ENCODE data around the gene ENTPD8. TPM values are rescaled to one million over a fixed set of nuclear protein-coding genes. Genes with fewer than 3 reads are reported as not detected.

Gene ENTPD8
- total RNA-seq, 1 donor from 2014 or later = 0.21 TPM

DNA sequence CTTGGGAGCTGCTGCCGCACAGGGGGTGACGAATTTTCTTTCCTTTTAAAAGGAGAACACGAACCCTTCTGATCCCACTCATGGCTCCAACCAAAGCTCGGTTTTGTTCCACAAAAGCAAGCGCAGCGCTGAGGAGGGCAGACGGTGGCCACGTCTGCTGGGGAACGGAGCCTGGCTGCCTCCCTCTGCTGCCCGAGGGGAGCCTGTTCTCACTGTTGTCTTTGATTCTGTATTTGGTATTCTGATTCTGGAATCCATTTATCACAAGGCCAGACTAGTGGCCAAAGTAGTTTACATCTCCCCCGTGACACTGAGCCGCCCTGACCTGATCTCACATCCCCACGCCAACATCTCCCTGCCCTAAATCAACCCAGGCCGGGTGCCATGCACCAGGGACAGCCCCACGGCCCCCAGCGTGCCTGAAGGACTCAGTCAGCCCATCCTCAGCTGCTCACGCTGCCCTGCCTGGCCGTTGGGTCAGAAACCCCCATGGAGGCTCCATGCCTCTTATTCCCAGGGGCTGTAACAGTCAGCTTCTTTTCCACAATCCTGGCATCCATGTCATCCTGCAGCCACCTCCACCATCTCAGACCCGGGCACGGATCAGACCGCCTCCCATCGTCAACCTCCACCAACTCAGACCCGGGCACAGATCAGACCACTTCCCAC is 24.7 kb upstream of the ENTPD8 start:
- TF ChIP-seq, protein P1, sequence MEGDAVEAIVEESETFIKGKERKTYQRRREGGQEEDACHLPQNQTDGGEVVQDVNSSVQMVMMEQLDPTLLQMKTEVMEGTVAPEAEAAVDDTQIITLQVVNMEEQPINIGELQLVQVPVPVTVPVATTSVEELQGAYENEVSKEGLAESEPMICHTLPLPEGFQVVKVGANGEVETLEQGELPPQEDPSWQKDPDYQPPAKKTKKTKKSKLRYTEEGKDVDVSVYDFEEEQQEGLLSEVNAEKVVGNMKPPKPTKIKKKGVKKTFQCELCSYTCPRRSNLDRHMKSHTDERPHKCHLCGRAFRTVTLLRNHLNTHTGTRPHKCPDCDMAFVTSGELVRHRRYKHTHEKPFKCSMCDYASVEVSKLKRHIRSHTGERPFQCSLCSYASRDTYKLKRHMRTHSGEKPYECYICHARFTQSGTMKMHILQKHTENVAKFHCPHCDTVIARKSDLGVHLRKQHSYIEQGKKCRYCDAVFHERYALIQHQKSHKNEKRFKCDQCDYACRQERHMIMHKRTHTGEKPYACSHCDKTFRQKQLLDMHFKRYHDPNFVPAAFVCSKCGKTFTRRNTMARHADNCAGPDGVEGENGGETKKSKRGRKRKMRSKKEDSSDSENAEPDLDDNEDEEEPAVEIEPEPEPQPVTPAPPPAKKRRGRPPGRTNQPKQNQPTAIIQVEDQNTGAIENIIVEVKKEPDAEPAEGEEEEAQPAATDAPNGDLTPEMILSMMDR (IDR thresholded peaks at IDR 0.05; ENCODE audit: unreplicated experiment) = no peak
- Mint-ChIP-seq H3K27ac (ENCODE audit: unreplicated experiment) (peak overlapping the region; percentile 64), H3K9me3 (ENCODE audit: unreplicated experiment) (no peaks in the 10 kb centered on the region), H3K4me3 (ENCODE audit: unreplicated experiment) (peak overlapping the region; percentile 75), H3K36me3 (ENCODE audit: low read depth, unreplicated experiment) (peaks cover 7% of the 10 kb centered on the region), H3K4me1 (ENCODE audit: unreplicated experiment) (peaks cover 9% of the 10 kb centered on the region), H3K27me3 (ENCODE audit: unreplicated experiment) (peaks cover 6% of the 10 kb centered on the region)
- no peak for DNase-seq (ENCODE audit: low spot score)

DNA sequence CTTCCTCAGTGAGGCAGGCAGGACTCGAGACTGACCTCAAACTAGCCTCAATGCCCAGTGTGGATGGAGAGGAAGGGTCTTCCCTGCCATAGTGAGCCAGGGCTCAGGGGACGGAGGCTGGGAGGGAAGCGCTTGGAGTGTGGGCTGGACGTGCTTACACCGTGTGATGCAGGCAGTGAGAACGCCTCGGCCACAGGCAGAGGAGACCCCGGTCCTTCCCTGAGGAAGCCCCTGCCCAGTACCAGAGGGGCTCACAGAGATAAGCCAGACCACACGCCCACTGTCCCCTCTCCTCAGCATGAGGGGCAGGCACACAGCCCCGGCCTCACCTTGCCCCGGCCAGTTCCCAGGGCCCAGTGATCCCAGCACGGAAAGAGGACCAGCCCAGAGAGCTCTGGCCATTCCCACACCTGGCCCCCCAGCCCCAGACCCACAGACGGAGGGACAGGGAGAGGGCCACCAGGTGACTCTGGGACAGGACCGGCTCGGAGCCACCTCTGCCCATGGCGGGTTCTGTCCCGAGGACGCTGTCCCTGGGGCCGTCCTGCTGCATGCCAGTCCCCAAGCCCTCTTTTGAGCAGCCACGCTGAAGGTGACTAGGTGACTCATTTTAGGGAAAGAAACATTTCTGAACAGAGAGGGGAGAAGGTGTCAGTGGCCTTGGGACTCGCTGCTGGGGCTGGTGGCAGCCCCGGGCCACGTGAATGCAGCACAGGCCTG is 24.0 kb upstream of the ENTPD8 start:
- H3K27me3 Mint-ChIP-seq (ENCODE audit: unreplicated experiment) = peaks cover 6% of the 10 kb centered on the region
- H3K4me3 Mint-ChIP-seq (ENCODE audit: unreplicated experiment) = no peak overlapping the region
- no peak overlapping the region for H3K27ac Mint-ChIP-seq (ENCODE audit: unreplicated experiment)
- DNase-seq (ENCODE audit: low spot score) = no peak
- H3K9me3 Mint-ChIP-seq (ENCODE audit: unreplicated experiment) = no peaks in the 10 kb centered on the region
- TF ChIP-seq, protein P1 (IDR thresholded peaks at IDR 0.05; ENCODE audit: unreplicated experiment) = no peak
- H3K4me1 Mint-ChIP-seq (ENCODE audit: unreplicated experiment) = peaks cover 5% of the 10 kb centered on the region
- H3K36me3 Mint-ChIP-seq (ENCODE audit: low read depth, unreplicated experiment) = peaks cover 7% of the 10 kb centered on the region

DNA sequence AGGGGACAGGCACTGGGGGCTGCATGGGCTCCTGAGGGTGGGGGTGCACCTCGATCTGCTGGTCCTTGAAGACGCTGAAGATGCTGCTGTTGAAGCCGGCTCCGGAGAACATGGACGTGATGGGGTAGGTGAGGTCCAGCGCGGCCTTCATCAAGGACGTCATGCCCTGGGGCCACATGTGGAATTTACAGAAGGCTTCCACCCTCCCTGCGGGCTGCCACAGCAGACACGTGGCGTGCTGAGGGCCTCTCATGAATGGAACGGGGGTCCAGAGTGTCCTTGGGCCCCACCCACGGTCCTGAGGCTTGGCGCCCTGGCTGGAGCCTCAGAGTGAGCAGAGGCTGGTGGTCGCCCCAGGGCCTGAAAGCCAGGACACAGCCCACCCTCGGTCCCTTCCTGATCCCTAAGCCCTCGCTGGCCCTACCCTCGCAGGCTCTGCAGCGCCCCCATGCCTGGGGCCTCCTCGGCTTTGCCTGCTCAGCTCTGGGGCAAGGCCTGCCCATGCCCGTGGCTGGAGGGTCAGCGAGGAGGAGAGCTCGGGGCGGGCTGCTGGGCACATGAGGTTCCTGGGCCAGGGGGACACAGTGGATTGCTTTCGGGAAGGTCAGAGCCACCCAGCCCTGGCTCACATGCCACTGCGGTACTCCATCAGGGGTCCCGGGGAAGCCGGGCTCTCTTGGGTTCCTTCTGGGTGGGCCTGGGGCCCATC is 23.3 kb upstream of the ENTPD8 start:
- Mint-ChIP-seq H3K27me3 (ENCODE audit: unreplicated experiment) (peaks cover 6% of the 10 kb centered on the region), H3K4me3 (ENCODE audit: unreplicated experiment) (no peak overlapping the region), H3K4me1 (ENCODE audit: unreplicated experiment) (peaks cover 5% of the 10 kb centered on the region), H3K27ac (ENCODE audit: unreplicated experiment) (no peak overlapping the region), H3K36me3 (ENCODE audit: low read depth, unreplicated experiment) (peaks cover 7% of the 10 kb centered on the region), H3K9me3 (ENCODE audit: unreplicated experiment) (no peaks in the 10 kb centered on the region)
- TF ChIP-seq, protein P1 (IDR thresholded peaks at IDR 0.05; ENCODE audit: unreplicated experiment) = no peak
- DNase-seq (ENCODE audit: low spot score) = no peak

DNA sequence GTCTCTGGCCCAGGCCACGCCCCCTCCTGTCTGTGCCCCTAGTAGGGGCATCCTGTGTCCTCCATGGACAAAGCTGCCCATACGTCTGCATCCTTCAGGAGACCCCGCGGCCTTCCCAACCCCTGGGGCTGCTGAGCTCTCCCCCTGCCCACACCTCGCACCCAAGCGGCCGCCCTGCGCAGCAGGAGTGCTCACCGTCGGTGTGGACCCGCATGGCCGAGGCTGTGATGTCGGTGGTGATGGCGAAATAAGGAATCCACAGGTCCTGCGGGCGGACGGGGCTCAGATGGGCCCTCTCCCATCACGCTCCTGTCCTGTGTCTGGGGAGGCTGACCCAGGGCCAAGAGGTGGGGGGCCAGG is 22.8 kb upstream of the ENTPD8 start:
- Mint-ChIP-seq H3K27me3 (ENCODE audit: unreplicated experiment) (peaks cover 6% of the 10 kb centered on the region), H3K27ac (ENCODE audit: unreplicated experiment) (no peak overlapping the region), H3K4me3 (ENCODE audit: unreplicated experiment) (no peak overlapping the region), H3K36me3 (ENCODE audit: low read depth, unreplicated experiment) (peaks cover 7% of the 10 kb centered on the region), H3K9me3 (ENCODE audit: unreplicated experiment) (no peaks in the 10 kb centered on the region), H3K4me1 (ENCODE audit: unreplicated experiment) (peaks cover 5% of the 10 kb centered on the region)
- TF ChIP-seq, protein P1 (IDR thresholded peaks at IDR 0.05; ENCODE audit: unreplicated experiment) = no peak
- no peak for DNase-seq (ENCODE audit: low spot score)
